Non-pigmented ciliary epithelial cell (primary cell): ENCODE data around the gene ZNF217.
A peak's percentile ranks its signal among the peaks of the same experiment; 100 is the strongest.
"Not testable (repeated sequence)": the region's sequence is repeated elsewhere in the genome, so short reads cannot be mapped to it uniquely, and the experiment has no call there.

Experiments used
- DNase-seq: peaks from one replicate; pipeline ENCODE4 v3.0.0-alpha.2; 2010; ENCODE audit warnings: low read depth

ZNF217 gene

DNA sequence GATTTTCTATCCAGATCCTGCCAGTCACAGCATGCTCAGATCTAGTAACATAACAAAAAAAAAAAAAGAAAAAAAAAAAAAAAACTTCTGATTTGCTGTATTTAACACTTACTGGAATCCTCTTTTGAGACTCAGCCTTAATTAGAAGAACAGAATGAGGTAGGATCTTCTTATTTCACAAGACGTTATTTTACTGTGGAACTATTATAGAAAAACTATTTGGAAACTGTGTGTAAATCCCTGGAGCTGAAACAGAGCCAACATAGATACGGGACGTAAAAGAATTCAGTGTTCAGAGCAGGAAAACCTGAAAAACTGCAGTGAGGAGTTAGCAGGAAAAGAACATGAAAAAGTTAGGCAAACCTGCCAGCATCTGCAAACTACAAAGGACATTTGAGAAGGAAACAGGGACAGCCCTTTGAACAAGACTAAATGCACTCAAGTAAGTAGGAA is 3.4 kb upstream of the ZNF217 start:
- DNase-seq: no peak

GRCh38 chr20:53596189-53597001 is 2.8 kb upstream of the ZNF217 start:
- not testable (repeated sequence) for DNase-seq

DNA sequence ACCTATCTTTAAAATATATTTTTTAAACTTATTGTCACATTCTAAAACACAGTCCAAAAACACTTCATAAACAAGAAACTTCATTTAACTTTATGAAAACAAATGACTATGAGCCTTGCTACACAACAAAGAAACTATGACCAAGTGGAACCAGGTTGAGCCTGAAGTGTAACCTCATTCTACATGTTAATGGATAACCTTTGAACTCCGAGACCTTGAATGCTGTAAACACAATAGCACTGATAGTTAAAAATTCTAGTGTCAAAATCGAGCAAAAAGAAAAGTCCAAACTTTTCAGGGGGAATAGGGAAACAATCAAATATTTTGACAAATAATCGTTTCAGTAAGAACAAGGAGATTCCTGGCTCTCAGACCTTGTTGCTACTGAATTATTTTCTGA is 2.1 kb upstream of the ZNF217 start:
- not testable (repeated sequence) for DNase-seq

DNA sequence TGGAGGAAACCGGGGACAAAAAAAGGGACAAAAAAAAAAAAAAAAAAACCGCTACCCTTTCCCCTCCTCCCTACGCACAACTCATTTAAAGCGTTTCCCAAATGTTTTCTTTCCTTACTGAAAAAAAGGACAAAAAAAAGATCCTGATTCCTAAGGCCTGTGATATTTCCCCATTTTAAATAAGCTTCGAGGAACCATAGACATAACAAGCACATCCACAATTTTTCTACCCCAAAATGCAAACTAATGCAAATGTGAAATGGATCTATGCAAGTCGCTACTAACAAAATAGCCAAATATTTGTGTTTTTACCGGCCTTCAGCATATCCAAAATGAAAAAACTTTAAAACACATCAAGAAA is 1.4 kb upstream of the ZNF217 start:
- DNase-seq: no peak

GRCh38 chr20:53594068-53595017 is 704 bp upstream of the ZNF217 start:
- DNase-seq: peak; percentile 37

DNA sequence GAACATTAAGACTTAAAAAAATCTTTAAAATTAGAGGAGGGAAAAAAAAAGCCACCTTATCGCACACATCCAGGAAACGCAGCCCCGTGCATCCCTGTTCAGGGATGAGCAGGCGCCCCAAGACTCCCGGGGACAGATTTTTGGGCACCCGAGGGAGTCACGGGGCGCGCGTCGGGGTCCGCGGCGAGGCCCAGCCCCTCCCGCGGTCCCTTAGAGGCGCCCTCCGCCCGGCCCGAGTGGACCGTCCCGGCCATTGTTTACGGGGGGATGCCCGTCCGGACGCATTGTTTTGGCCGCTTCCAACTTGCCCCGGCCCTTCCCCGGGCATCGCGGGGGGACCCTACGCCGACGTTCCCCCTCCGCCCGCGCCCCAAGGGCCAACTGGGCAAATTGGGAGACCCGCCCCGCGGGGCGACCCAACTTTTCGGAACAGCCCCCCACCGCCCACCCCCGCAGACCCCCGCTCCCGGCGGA is 610 bp downstream of the ZNF217 start:
- DNase-seq: no peak

GRCh38 chr20:53592454-53592991 is 1.1 kb downstream of the ZNF217 start:
- not testable (repeated sequence) for DNase-seq

DNA sequence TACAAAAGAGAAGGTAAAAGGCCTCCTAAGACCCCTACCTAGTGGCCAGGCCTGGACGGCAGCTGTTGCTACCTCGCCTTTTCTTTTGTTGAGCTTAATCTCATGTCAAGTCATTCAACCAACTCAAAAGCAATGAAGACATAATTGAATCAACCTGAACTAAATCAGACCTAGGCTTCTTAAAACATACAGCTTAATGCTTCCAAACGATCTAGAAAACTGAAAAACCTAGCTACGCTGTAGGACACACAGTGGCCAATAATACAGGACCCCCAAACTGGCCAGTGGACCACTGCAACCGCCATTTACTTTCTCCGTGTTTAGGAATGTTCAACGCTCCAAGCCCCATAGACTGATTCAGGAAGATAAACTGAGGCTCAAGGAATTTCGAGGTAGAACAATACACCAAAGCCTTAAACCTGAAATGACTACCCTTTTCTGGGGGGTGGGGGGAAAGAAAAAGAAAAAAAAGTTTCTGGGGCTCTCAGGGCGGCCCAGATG is 1.6 kb downstream of the ZNF217 start:
- not testable (repeated sequence) for DNase-seq

DNA sequence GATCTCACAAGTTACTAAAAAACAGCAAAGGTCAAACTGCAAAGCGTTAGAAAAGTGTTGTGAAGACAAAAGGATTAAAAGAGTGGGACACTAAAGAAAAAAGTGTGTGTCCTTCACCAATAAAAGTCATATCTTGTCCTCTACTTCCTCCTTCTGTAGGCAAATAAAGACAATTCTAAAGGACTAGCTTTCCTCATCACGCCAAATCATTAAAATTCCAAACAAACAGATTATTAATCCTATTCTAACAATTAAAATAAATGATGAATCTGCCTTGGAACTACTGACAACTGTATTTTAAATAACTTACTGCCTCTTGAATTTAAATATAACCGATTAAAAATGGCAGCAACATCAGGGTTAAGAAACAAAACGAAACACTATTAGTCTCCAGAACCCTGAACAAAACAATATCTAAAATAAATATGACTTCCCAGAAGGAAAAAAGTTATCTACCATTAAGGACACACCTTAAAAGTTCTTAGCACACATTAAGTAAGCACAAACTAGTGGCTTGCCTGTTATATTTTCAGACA is 2.4 kb downstream of the ZNF217 start:
- DNase-seq: not testable (repeated sequence)

DNA sequence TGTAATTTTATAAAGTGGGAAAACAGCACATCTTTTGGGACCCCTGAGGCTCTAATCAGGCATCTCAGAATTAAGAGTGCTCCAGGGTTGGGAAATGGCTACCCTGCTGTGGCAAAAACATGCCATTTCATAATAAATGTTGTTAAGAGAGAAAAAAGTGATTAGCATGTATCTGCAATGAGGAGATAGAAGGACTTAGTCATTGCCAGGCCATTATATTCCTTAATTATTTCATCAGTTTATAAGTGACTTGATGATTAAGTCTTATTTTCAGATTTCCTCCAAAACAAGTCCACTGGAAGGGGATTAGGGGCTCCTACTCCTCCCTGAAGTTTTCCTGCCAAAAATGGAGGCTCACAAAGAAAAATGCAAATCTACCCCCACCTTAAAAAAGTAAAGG is 3.0 kb downstream of the ZNF217 start:
- DNase-seq: not testable (repeated sequence)

- not testable (repeated sequence) for DNase-seq
Measured at GRCh38 chr20:53590122-53590521, 3.5 kb downstream of the ZNF217 start.

GRCh38 chr20:53589321-53590065 is 4.1 kb downstream of the ZNF217 start:
- not testable (repeated sequence) for DNase-seq

DNA sequence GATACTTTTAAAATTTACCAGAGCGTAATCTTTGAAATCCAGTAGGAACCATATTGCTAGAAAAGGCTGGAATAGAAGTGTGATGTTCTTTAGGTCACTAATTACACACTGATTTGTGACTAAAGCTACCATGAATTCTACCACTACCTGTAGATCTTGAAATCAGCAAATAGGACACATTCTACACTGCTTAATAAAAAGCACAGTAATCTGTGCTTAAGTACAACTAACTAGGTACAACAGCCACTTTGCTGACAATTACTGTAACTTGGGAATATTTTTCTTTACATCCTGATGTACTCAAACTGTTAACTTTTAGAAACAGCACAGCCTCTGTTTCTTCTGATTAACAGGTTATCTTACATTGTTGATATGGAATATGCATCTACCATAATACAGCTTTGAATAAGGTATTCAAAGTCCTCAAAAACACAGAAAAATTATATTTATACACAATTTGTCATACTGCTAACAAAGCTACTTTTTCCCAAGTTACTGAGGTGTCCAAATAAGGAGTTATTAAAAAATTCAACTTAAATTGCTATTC is 6.4 kb downstream of the ZNF217 start:
- DNase-seq: not testable (repeated sequence)

- no peak for DNase-seq
Measured at GRCh38 chr20:53586640-53587039, 7.0 kb downstream of the ZNF217 start.

DNA sequence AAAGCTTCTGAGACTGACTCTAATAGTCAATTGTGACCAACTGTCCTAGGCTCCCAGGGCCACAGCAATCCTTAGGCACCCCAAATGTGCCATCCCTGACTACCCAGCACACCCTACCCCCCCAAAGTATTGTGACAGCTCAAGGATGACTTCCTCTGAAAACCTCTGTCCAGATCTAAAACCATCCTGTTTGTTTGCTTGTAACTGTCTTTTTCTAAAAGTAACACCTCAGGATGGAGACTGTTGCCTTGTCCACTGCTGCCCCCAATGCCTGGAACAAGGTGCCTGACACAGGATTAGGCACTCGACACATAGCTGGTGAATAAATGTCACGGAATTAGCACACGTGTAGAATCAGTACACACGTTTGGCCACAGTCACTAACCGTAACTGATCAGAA is 7.7 kb downstream of the ZNF217 start:
- not testable (repeated sequence) for DNase-seq

- not testable (repeated sequence) for DNase-seq
Measured at GRCh38 chr20:53585004-53585569, 8.6 kb downstream of the ZNF217 start.

GRCh38 chr20:53584550-53584913 is 9.1 kb downstream of the ZNF217 start:
- DNase-seq: not testable (repeated sequence)

DNA sequence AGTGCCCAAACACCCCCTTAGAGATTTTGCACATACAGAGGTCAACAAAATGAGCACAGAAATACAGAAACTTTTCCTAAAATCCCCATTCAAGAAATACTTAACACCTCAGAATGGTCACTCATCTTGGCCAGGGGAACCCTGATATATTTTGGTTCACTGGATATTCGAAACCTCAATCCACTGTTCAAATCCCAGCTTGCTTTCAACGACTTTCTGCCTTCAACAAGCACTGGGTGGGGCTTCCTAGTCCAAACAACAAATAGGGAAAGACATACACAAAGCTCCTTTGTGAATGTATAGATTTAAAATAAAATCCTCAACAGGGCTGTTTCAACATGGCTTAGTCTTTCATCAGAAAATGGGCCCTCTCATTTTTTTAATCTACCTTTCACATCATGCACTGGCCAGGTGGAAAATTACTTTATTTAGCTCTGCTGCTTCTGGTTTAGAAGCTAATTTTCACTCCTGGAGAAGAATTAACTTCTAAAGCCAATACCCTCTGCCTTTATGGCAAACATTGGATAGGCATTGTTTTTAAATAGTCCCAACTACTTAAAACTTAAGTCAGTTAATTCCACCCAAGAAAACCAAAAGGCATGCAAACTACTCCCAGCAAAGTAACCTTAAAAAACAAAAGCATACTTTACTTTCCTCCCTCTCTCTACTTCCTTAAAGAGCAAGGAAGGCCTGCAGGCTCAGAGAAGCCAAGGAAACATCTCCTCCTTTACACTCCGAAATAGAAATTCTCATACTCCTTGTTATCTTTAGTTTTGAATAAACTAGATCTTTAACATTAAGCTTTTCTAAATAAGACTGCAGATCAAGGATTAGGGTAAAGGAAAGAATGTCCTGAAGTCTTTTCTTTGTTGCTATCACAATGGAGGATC is 9.7 kb downstream of the ZNF217 start:
- not testable (repeated sequence) for DNase-seq

- peak; percentile 85 for DNase-seq
Measured at GRCh38 chr20:53582574-53583351, 10.9 kb downstream of the ZNF217 start.
